Activated naive CD4-positive, alpha-beta T cell treated with anti-CD3 and anti-CD28 coated beads, Interleukin-2, amount 10 ng/mL, durations not matched to agents 7 days and 5 days (primary cell): ENCODE measurements around the gene MYOM3.

ENCODE experiments used
- CTCF ChIA-PET: fragments of 350-600 bp; sonication (Branson Sonifier 250); formaldehyde crosslinking; loops from one replicate; lab custom pipeline; 2021; ENCODE audit warnings: antibody characterized with exemption; lab: Charles Lee
- DNase-seq: peaks from one replicate; pipeline ENCODE4 v3.0.0-alpha.2; 2020
- H3K27ac Mint-ChIP-seq: one replicate; pipeline ENCODE4 v1.8.0; 2021; ENCODE audit warnings: mild to moderate bottlenecking, moderate library complexity, mixed read lengths
- H3K27me3 Mint-ChIP-seq: one replicate; pipeline ENCODE4 v1.8.0; 2021; ENCODE audit warnings: mild to moderate bottlenecking, mixed read lengths
- H3K36me3 Mint-ChIP-seq: one replicate; pipeline ENCODE4 v1.8.0; 2021; ENCODE audit warnings: mixed read lengths
- H3K4me1 Mint-ChIP-seq: one replicate; pipeline ENCODE4 v1.8.0; 2021; ENCODE audit warnings: mixed read lengths
- H3K4me3 Mint-ChIP-seq: one replicate; pipeline ENCODE4 v1.8.0; 2021; ENCODE audit warnings: mild to moderate bottlenecking, moderate library complexity, mixed read lengths
- H3K9me3 Mint-ChIP-seq: one replicate; pipeline ENCODE4 v1.8.0; 2021; ENCODE audit warnings: mixed read lengths

MYOM3 gene

DNA sequence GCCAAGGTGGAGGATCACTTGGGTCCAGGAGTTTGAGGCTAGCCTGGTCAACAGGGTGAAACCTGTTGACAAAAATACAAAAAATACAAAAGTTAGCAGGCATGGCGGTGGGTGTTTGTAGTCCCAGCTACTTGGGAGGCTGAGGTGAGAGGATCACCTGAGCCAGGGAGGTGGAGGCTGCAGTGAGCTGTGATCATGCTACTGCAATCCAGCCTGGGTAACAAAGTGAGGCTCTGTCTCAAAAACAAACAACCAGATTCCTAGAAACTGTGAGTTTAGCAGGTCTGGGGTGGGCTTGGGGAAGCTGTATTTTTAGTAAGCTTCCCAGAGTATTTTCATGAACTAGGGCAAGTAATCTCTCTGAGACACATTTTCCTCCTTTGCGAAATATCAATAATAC is 5.2 kb upstream of the MYOM3 start:
- no peak overlapping the region for H3K27ac Mint-ChIP-seq
- no peaks in the 10 kb centered on the region for H3K9me3 Mint-ChIP-seq
- no peaks in the 10 kb centered on the region for H3K36me3 Mint-ChIP-seq
- no peak overlapping the region for H3K4me3 Mint-ChIP-seq
- CTCF ChIA-PET: interaction anchor here (1.0 to 1.5 kb wide), 2 partner anchors 46 to 276 kb away, joined by 4 read pairs; no protein-coding TSS in a partner anchor
- H3K4me1 Mint-ChIP-seq: peaks cover 4% of the 10 kb centered on the region
- H3K27me3 Mint-ChIP-seq: peaks cover 77% of the 10 kb centered on the region
- DNase-seq: peak; percentile 0

DNA sequence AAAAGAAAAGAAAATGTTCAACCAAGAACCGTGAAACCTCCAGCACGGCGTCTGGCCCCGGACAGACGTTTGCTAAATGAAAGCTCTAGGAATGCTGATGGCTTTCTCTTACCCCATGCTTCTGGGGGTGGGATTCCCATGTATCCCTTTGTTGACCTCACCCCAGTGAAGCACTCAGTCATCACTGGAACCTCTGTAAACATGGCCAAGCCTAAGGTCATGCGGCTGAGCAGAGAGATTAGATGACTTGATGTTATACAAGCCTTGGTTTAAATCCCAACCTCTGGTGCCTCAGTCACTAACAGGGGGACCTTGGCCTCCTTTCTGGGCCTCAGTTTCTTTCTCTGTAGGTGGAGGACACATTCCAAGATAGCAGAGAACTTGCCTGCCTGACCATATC is 2.8 kb upstream of the MYOM3 start:
- H3K27me3 Mint-ChIP-seq: peaks cover 80% of the 10 kb centered on the region
- DNase-seq: peak; percentile 8
- no peak overlapping the region for H3K27ac Mint-ChIP-seq
- no peak overlapping the region for H3K4me3 Mint-ChIP-seq
- peaks cover 7% of the 10 kb centered on the region for H3K4me1 Mint-ChIP-seq
- CTCF ChIA-PET: interaction anchor here (1.1 to 1.4 kb wide), 2 partner anchors 43 to 304 kb away, joined by 3 to 6 read pairs; no protein-coding TSS in a partner anchor
- H3K36me3 Mint-ChIP-seq: no peaks in the 10 kb centered on the region
- H3K9me3 Mint-ChIP-seq: no peaks in the 10 kb centered on the region

GRCh38 chr1:24113641-24114033 is 1.7 kb upstream of the MYOM3 start:
- peaks cover 74% of the 10 kb centered on the region for H3K27me3 Mint-ChIP-seq
- no peak overlapping the region for H3K4me3 Mint-ChIP-seq
- H3K9me3 Mint-ChIP-seq: no peaks in the 10 kb centered on the region
- peaks cover 7% of the 10 kb centered on the region for H3K4me1 Mint-ChIP-seq
- CTCF ChIA-PET: interaction anchor here (1.1 to 1.4 kb wide), 2 partner anchors 42 to 303 kb away, joined by 3 to 6 read pairs; no protein-coding TSS in a partner anchor
- H3K27ac Mint-ChIP-seq: no peak overlapping the region
- DNase-seq: peak; percentile 11
- H3K36me3 Mint-ChIP-seq: no peaks in the 10 kb centered on the region

- Mint-ChIP-seq H3K9me3 (no peaks in the 10 kb centered on the region), H3K36me3 (no peaks in the 10 kb centered on the region), H3K27ac (no peak overlapping the region), H3K27me3 (peaks cover 59% of the 10 kb centered on the region), H3K4me3 (no peak overlapping the region), H3K4me1 (peaks cover 7% of the 10 kb centered on the region)
- CTCF ChIA-PET: interaction anchor here (0.6 to 2.9 kb wide), 4 partner anchors 40 to 339 kb away, joined by 3 to 15 read pairs (median 3); no protein-coding TSS in a partner anchor
- DNase-seq: no peak
These were observed 506 bp downstream of the MYOM3 start for GRCh38 chr1:24111262-24111995.

GRCh38 chr1:24110642-24111261 is 1.2 kb downstream of the MYOM3 start:
- H3K36me3 Mint-ChIP-seq: no peaks in the 10 kb centered on the region
- no peak overlapping the region for H3K4me3 Mint-ChIP-seq
- H3K27ac Mint-ChIP-seq: no peak overlapping the region
- peaks cover 7% of the 10 kb centered on the region for H3K4me1 Mint-ChIP-seq
- CTCF ChIA-PET: interaction anchor here (1.3 to 2.9 kb wide), 3 partner anchors 40 to 339 kb away, joined by 3 to 15 read pairs (median 3); no protein-coding TSS in a partner anchor
- H3K9me3 Mint-ChIP-seq: no peaks in the 10 kb centered on the region
- DNase-seq: no peak
- H3K27me3 Mint-ChIP-seq: peaks cover 56% of the 10 kb centered on the region

DNA sequence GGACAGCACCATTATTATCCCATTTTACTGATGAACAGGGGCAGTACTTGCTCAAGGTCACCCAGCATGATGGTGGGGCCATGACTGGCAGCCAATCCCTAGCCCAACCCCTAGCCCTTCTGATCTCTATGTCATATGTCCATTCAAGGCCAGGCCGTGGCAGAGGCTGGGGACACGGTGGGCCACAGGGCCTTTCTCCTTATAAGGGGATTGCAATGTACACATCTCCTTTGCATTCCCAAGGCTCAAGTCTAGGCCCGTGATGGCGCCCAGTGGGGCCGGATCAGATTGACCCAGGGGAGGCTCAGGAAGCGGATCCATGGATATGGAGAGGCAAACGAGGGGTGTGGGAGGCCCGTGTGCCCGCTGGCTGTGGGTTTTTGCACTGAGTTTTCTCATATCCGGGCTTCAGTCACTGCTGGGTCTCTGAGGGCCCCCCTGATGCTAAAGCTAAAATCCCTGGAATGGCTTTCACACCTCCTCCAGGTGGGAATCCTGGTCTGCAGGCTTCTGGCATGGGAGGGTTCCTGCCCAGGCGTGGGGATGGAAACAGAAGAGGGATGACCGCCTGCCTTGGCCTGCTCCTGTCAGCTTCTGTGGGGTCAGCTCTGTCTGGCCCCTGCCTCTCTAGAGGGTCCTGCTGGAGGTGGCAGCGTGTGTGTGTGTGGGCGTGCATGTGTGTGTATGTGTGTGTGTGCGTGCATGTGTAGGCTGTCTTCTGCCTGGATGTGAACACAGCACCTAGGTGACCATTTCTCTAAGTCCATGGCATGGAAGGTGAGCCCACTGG is 2.1 kb downstream of the MYOM3 start:
- CTCF ChIA-PET: interaction anchor here (2.9 kb wide), 1 partner anchor 39 kb away, joined by 15 read pairs; no protein-coding TSS in a partner anchor
- no peak for DNase-seq
- H3K27me3 Mint-ChIP-seq: peaks cover 58% of the 10 kb centered on the region
- no peaks in the 10 kb centered on the region for H3K36me3 Mint-ChIP-seq
- H3K4me1 Mint-ChIP-seq: peaks cover 7% of the 10 kb centered on the region
- H3K9me3 Mint-ChIP-seq: no peaks in the 10 kb centered on the region
- no peak overlapping the region for H3K27ac Mint-ChIP-seq
- H3K4me3 Mint-ChIP-seq: no peak overlapping the region

GRCh38 chr1:24109166-24109483 is 2.8 kb downstream of the MYOM3 start:
- no peak for DNase-seq
- Mint-ChIP-seq H3K4me3 (no peak overlapping the region), H3K9me3 (no peaks in the 10 kb centered on the region), H3K27me3 (peaks cover 50% of the 10 kb centered on the region), H3K36me3 (no peaks in the 10 kb centered on the region), H3K4me1 (peaks cover 7% of the 10 kb centered on the region), H3K27ac (no peak overlapping the region)
- CTCF ChIA-PET: no interaction called here

GRCh38 chr1:24108334-24109165 is 3.4 kb downstream of the MYOM3 start:
- Mint-ChIP-seq H3K27ac (no peak overlapping the region), H3K36me3 (no peaks in the 10 kb centered on the region), H3K4me3 (no peak overlapping the region), H3K4me1 (peaks cover 7% of the 10 kb centered on the region), H3K27me3 (peaks cover 44% of the 10 kb centered on the region), H3K9me3 (no peaks in the 10 kb centered on the region)
- no peak for DNase-seq
- CTCF ChIA-PET: interaction anchor here (1.0 kb wide), 1 partner anchor 299 kb away, joined by 3 read pairs; no protein-coding TSS in a partner anchor

DNA sequence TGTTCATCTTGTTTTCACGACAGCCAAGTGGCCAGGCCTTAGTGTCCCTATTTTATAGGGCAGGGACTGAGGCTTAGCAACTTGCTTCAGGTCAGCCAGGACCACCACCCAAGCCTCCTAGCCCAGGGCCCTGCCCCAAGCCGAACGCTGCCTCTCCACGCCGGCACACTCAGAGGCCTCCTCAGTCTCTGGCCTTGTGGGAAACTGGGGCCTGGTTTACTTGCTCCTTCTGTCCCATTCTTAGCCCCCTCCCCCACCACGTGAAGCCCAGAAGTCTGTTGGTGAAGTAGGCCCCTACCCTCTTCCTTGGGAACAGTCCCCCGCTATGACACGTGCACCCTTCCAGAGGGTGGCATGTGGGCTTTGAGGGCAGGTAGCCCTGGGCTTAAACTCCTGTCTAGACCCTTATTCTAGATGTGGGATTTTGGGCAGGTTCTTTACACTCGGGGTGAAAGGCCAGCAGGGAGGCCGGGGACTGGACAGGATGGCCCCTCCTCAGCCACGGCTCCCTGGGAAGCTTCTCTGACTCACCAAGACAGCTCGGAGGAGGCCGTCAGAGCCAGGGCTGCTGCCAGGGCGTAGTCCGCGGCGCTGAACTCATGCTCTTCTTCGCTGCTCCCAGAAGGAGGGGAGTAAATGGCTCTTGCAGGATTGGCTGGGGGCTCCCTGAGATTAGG is 4.3 kb downstream of the MYOM3 start:
- no peaks in the 10 kb centered on the region for H3K36me3 Mint-ChIP-seq
- H3K27me3 Mint-ChIP-seq: peaks cover 35% of the 10 kb centered on the region
- H3K4me1 Mint-ChIP-seq: peaks cover 7% of the 10 kb centered on the region
- no peak overlapping the region for H3K27ac Mint-ChIP-seq
- H3K4me3 Mint-ChIP-seq: no peak overlapping the region
- CTCF ChIA-PET: interaction anchor here (1.0 kb wide), 1 partner anchor 298 kb away, joined by 3 read pairs; no protein-coding TSS in a partner anchor
- H3K9me3 Mint-ChIP-seq: no peaks in the 10 kb centered on the region
- no peak for DNase-seq

DNA sequence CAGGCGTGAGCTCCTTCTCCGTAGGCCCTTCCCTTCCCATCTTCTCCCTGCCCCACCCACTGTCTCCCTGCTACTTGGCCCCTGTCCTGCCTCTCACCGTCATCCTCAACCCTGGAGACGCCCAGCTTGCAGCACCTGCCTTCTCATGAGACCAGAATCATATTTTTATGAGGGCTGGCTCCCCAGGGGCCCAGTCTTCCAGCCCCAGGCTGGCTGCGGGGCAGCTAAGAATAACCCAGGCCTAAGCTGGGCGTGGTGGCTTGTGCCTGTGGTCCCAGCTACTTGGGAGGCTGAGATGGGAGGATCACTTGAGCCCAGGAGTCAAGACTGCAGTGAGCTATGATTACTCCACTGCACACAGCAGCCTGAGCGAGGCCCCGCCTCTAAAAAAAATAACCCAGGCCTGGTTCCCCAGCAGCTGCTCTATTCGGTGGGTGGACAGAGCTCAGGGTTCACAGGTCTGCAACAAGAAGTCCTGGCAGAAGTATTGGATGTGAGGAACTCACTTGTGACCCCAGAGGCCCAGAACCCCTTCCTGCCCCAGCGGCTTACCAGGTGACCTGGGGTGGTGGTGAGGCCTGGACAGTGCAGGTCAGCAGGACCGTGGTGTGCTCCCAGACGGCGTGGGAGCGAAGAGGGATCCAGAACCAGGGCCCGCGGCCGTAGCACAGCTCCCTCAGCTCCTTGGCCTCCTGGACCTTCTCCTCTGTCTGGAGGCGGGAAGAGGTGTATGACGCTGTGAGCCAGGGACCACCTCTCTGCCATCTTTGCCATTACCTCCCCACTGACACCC is 6.4 kb downstream of the MYOM3 start:
- DNase-seq: no peak
- no peaks in the 10 kb centered on the region for H3K36me3 Mint-ChIP-seq
- H3K27me3 Mint-ChIP-seq: peaks cover 14% of the 10 kb centered on the region
- no peaks in the 10 kb centered on the region for H3K4me1 Mint-ChIP-seq
- H3K27ac Mint-ChIP-seq: no peak overlapping the region
- no peaks in the 10 kb centered on the region for H3K9me3 Mint-ChIP-seq
- CTCF ChIA-PET: interaction anchor here (1.6 kb wide), 1 partner anchor 279 kb away, joined by 3 read pairs; no protein-coding TSS in a partner anchor
- H3K4me3 Mint-ChIP-seq: no peak overlapping the region

GRCh38 chr1:24104854-24105253 is 7.1 kb downstream of the MYOM3 start:
- Mint-ChIP-seq H3K4me3 (no peak overlapping the region), H3K27ac (no peak overlapping the region), H3K27me3 (peaks cover 7% of the 10 kb centered on the region), H3K4me1 (no peaks in the 10 kb centered on the region), H3K9me3 (no peaks in the 10 kb centered on the region), H3K36me3 (no peaks in the 10 kb centered on the region)
- CTCF ChIA-PET: interaction anchor here (1.6 kb wide), 1 partner anchor 280 kb away, joined by 3 read pairs; no protein-coding TSS in a partner anchor
- DNase-seq: no peak

DNA sequence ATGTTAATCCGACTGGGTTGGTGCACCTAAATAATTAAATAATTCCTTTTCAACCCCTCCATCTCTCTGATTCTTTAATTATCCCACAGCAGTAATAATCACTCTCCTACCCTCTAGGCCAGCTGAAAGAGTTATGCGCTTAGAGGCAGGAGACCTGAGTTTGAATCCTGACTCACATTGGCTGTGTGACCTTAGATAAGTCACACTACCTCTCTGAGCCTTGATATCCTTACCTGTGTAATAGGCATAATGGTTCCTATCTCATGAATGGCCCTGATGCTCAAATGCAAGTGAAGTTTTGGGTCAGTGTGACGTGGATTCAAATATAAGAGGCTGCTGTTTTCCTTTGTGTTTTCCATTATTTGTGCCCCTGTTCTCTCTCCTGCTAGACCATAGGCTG is 8.1 kb downstream of the MYOM3 start:
- CTCF ChIA-PET: no interaction called here
- H3K27ac Mint-ChIP-seq: no peak overlapping the region

More for the DNA sequence above, 8.1 kb downstream of the MYOM3 start:
- Mint-ChIP-seq H3K36me3 (no peaks in the 10 kb centered on the region), H3K27me3 (peaks cover 4% of the 10 kb centered on the region), H3K4me1 (no peaks in the 10 kb centered on the region), H3K4me3 (no peak overlapping the region), H3K9me3 (no peaks in the 10 kb centered on the region)
- DNase-seq: no peak
